Panc1 (cell line): ENCODE results near the gene DHX34. TPM values are rescaled to one million over a fixed set of nuclear protein-coding genes. Genes with fewer than 3 reads are reported as not detected.

Experiments used
- ATAC-seq: fragments of 200-7000 bp; cut with Tn5 transposase; 2 replicates; pipeline ENCODE4 v1.9.1; 2020; ENCODE audit warnings: mild to moderate bottlenecking, moderate library complexity
- BruUV-seq: library from RNA; stranded (reverse); fragments of 400-500 nt; replicated peaks from 2 replicates; lab custom pipeline; 2021; lab: Mats Ljungman, UMichigan
- CTCF ChIA-PET: fragments of 300-600 bp; sonication (Branson Sonifier 250); formaldehyde crosslinking; loops from one replicate; lab custom pipeline; 2022; ENCODE audit warnings: antibody characterized with exemption; lab: Charles Lee
- POLR2A ChIA-PET: fragments of 300-600 bp; sonication (Branson Sonifier 250); formaldehyde crosslinking; loops from one replicate; lab custom pipeline; 2022; ENCODE audit warnings: antibody characterized with exemption; lab: Charles Lee
- DNase-seq: peaks from one replicate; pipeline ENCODE4 v3.0.0-alpha.2; 2010; ENCODE audit warnings: low read depth, low spot score
- H3K27ac ChIP-seq: 2 replicates; pipeline ENCODE4 v1.5.1; 2011; ENCODE audit warnings: mild to moderate bottlenecking, low read length, inconsistent platforms
- H3K27me3 ChIP-seq: fragments of 200-500 bp; sonication (Bioruptor generic); 2 replicates; pipeline ENCODE4 v1.6.0; 2014; ENCODE audit warnings: low read length, inconsistent platforms; ENCODE audit not compliant: control insufficient read depth, insufficient read depth
- H3K36me3 ChIP-seq: fragments of 200-500 bp; sonication (Bioruptor generic); 2 replicates; pipeline ENCODE4 v1.5.1; 2014; ENCODE audit warnings: inconsistent platforms, mild to moderate bottlenecking, low read length, moderate library complexity; ENCODE audit not compliant: control insufficient read depth, insufficient read depth
- H3K4me1 ChIP-seq: 2 replicates; pipeline ENCODE4 v1.5.1; 2011; ENCODE audit warnings: inconsistent platforms, mild to moderate bottlenecking, low read length, moderate library complexity; ENCODE audit not compliant: control insufficient read depth, insufficient read depth
- H3K4me3 ChIP-seq, 2 experiments: 2 replicates each; pipeline ENCODE4 v1.5.1; 2011 to 2012; ENCODE audit warnings: low read depth in 2 of 2, low read length in 2 of 2, mild to moderate bottlenecking in 2 of 2, inconsistent platforms in 1 of 2, moderate library complexity in 1 of 2
- H3K9me3 ChIP-seq: fragments of 200-500 bp; sonication (Bioruptor generic); 2 replicates; pipeline ENCODE4 v1.5.1; 2014; ENCODE audit warnings: low read depth, mild to moderate bottlenecking, inconsistent platforms, low read length, moderate library complexity; ENCODE audit not compliant: control insufficient read depth, insufficient read depth
- POLR2AphosphoS5 ChIP-seq: IDR thresholded peaks from 2 replicates; pipeline ENCODE4 v1.6.1; 2012; ENCODE audit warnings: mild to moderate bottlenecking, low read depth, low read length, moderate library complexity
- SIN3A ChIP-seq: IDR thresholded peaks from 2 replicates; pipeline ENCODE4 v1.6.1; 2012; ENCODE audit warnings: low read depth, mild to moderate bottlenecking, low read length, moderate library complexity, borderline replicate concordance; ENCODE audit not compliant: insufficient read depth
- TCF7L2 ChIP-seq: IDR thresholded peaks from 2 replicates; pipeline ENCODE4 v1.6.1; 2011; ENCODE audit warnings: mild to moderate bottlenecking, low read depth, low read length, inconsistent platforms
- in situ Hi-C: cut with HindIII; loops from 2 replicates; pipeline ENCODE4 v1.10.0; 2016; ENCODE audit warnings: low sequenced_read_pairs, low pct_unique_long_range_greater_than_20kb
- intact Hi-C: fragments of 100-400 bp; cut with micrococcal nuclease; formaldehyde crosslinking; loops from one replicate; pipeline ENCODE4 v1.10.0; 2022; ENCODE audit not compliant: unreplicated experiment
- total RNA-seq: library from RNA; stranded (reverse); gene quantifications from one replicate; pipeline ENCODE4 v1.2.1, GENCODE V29; 2021; ENCODE audit not compliant: unreplicated experiment
- TF ChIP-seq, protein P1 (sequence below): fragments of 450-650 bp; IDR thresholded peaks from 2 replicates; pipeline ENCODE4 v1.5.1; 2017; ENCODE audit warnings: mild to moderate bottlenecking
- TF ChIP-seq, protein P2 (sequence below), 2 experiments: IDR thresholded peaks; 2 replicates each; pipeline ENCODE4 v1.6.1; 2011 to 2012; ENCODE audit warnings: low read depth in 2 of 2, control low read depth in 1 of 2, low read length in 1 of 2, mild to moderate bottlenecking in 1 of 2, moderate library complexity in 1 of 2; ENCODE audit not compliant: insufficient read depth in 1 of 2

The DHX34 gene
- total RNA-seq, 1 experiment from 2014 or later, result 29.2 TPM

DNA sequence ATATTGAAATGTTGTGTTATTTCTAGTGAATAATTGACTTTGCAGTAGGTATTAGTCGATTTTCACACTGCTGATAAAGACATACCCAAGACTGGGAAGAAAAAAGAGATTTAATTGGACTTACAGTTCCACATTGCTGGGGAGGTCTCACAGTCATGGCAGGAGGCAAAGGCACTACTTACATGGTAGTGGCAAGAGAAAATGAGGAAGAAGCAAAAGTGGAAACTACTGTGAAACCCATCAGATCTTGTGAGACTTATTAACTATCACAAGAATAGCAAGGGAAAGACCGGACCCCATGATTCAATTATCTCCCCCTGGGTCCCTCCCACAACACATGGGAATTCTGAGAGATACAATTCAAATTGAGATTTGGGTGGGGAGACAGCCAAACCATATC lies 27.1 kb upstream of the DHX34 start:
- no peaks in the 10 kb centered on the region for H3K4me1 ChIP-seq
- ChIA-PET POLR2A (interaction anchor here (0.6 kb wide), 1 partner anchor 10 kb away, joined by 4 read pairs; the partner anchor contains the start of gene C5AR2), CTCF (no interaction called here)
- H3K27me3 ChIP-seq, result no peaks in the 10 kb centered on the region
- H3K9me3 ChIP-seq, result no peaks in the 10 kb centered on the region
- TF ChIP-seq TCF7L2, result no peak
- TF ChIP-seq, protein P1, sequence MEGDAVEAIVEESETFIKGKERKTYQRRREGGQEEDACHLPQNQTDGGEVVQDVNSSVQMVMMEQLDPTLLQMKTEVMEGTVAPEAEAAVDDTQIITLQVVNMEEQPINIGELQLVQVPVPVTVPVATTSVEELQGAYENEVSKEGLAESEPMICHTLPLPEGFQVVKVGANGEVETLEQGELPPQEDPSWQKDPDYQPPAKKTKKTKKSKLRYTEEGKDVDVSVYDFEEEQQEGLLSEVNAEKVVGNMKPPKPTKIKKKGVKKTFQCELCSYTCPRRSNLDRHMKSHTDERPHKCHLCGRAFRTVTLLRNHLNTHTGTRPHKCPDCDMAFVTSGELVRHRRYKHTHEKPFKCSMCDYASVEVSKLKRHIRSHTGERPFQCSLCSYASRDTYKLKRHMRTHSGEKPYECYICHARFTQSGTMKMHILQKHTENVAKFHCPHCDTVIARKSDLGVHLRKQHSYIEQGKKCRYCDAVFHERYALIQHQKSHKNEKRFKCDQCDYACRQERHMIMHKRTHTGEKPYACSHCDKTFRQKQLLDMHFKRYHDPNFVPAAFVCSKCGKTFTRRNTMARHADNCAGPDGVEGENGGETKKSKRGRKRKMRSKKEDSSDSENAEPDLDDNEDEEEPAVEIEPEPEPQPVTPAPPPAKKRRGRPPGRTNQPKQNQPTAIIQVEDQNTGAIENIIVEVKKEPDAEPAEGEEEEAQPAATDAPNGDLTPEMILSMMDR, result no peak
- no peak for TF ChIP-seq POLR2AphosphoS5
- no peak for TF ChIP-seq SIN3A
- TF ChIP-seq, protein P2, sequence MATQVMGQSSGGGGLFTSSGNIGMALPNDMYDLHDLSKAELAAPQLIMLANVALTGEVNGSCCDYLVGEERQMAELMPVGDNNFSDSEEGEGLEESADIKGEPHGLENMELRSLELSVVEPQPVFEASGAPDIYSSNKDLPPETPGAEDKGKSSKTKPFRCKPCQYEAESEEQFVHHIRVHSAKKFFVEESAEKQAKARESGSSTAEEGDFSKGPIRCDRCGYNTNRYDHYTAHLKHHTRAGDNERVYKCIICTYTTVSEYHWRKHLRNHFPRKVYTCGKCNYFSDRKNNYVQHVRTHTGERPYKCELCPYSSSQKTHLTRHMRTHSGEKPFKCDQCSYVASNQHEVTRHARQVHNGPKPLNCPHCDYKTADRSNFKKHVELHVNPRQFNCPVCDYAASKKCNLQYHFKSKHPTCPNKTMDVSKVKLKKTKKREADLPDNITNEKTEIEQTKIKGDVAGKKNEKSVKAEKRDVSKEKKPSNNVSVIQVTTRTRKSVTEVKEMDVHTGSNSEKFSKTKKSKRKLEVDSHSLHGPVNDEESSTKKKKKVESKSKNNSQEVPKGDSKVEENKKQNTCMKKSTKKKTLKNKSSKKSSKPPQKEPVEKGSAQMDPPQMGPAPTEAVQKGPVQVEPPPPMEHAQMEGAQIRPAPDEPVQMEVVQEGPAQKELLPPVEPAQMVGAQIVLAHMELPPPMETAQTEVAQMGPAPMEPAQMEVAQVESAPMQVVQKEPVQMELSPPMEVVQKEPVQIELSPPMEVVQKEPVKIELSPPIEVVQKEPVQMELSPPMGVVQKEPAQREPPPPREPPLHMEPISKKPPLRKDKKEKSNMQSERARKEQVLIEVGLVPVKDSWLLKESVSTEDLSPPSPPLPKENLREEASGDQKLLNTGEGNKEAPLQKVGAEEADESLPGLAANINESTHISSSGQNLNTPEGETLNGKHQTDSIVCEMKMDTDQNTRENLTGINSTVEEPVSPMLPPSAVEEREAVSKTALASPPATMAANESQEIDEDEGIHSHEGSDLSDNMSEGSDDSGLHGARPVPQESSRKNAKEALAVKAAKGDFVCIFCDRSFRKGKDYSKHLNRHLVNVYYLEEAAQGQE (IDR thresholded peaks at IDR 0.05; ENCODE audit: insufficient read depth in 1 of 2, low read depth in 2 of 2, low read length in 1 of 2), result no peak
- intact Hi-C loops, result no loop called here
- H3K27ac ChIP-seq, result no peak overlapping the region
- in situ Hi-C loops, result no loop called here
- H3K36me3 ChIP-seq, result no peaks in the 10 kb centered on the region
- DNase-seq (no peak), ATAC-seq (no peak)
- no TSS peak for BruUV-seq
- H3K4me3 ChIP-seq, result no peak overlapping the region

DNA sequence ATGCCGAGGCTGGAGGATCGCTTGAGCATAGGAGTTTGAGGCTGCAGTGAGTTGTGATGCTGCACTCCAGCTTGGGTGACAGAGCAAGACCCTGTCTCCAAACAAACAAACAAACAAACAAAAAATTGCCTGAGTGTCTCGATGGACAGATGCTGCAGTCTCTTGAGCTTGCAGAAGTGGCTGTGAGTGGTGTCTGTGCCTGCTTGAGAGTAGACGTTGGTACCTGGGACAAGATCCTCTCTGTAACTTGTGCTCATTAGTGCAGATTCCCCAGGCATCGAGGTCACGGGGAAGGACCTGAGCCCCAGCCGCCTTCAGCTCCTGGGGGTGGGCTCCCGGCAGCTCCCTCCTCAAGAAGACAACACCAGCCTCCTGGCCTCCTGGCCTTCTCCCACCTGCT lies 25.7 kb upstream of the DHX34 start:
- TF ChIP-seq, protein P1, result no peak
- TF ChIP-seq TCF7L2 (no peak), SIN3A (no peak), POLR2AphosphoS5 (no peak)
- TF ChIP-seq, protein P2 (IDR thresholded peaks at IDR 0.05; ENCODE audit: insufficient read depth in 1 of 2, low read depth in 2 of 2, low read length in 1 of 2), result no peak
- H3K4me1 ChIP-seq, result no peaks in the 10 kb centered on the region
- no peaks in the 10 kb centered on the region for H3K27me3 ChIP-seq
- POLR2A ChIA-PET, result no interaction called here
- ATAC-seq (no peak), DNase-seq (no peak)
- H3K9me3 ChIP-seq, result no peaks in the 10 kb centered on the region
- no peaks in the 10 kb centered on the region for H3K36me3 ChIP-seq
- H3K4me3 ChIP-seq, result no peak overlapping the region
- H3K27ac ChIP-seq, result no peak overlapping the region
- CTCF ChIA-PET, result no interaction called here
- no TSS peak for BruUV-seq
- in situ Hi-C loops (no loop called here), intact Hi-C loops (no loop called here)
